ENCODE data around the gene C6orf132. TPM values are rescaled to one million over a fixed set of nuclear protein-coding genes. Genes with fewer than 3 reads are reported as not detected.

Gene C6orf132
- total and polyA plus RNA-seq, 2 donors from 2014 or later = 5.6 to 42.7 TPM

GRCh38 chr6:42168650-42169049, 26.2 kb upstream of the C6orf132 start:
- no peaks in the 10 kb centered on the region for H3K4me1 ChIP-seq (ENCODE audit: control insufficient read depth in 2 of 3, insufficient read depth in 2 of 3, low read depth in 1 of 3, low read length in 3 of 3)
- DNase-seq (no peak), FAIRE-seq (no peak)
- H3K9ac ChIP-seq (ENCODE audit: low read length in 3 of 3) = no peak overlapping the region
- no peak overlapping the region for H3K4me3 ChIP-seq (ENCODE audit: low read length in 3 of 3)
- no peaks in the 10 kb centered on the region for H3K9me3 ChIP-seq (ENCODE audit: control insufficient read depth in 2 of 3, insufficient read depth in 1 of 3, low read length in 3 of 3)
- TF ChIP-seq CTCF (IDR thresholded peaks at IDR 0.05; ENCODE audit: borderline replicate concordance, extremely low read depth, insufficient read depth) = no peak
- no peaks in the 10 kb centered on the region for H3K36me3 ChIP-seq (ENCODE audit: control insufficient read depth in 2 of 3, insufficient read depth in 3 of 3, low read length in 3 of 3)
- H3K27ac ChIP-seq (ENCODE audit: low read depth in 2 of 2, low read length in 2 of 2) = no peak overlapping the region
- H3K27me3 ChIP-seq (ENCODE audit: control insufficient read depth, insufficient read depth, low read length) = no peaks in the 10 kb centered on the region
- intact Hi-C loops (cut with DNase I) = no loop called here

- peak in 4 of 5 donors; percentile 81 to 89 (median 86) for DNase-seq
- no peak overlapping the region for H3K4me3 ChIP-seq (ENCODE audit: low read length in 3 of 3)
- H3K27me3 ChIP-seq (ENCODE audit: control insufficient read depth, insufficient read depth, low read length) = no peaks in the 10 kb centered on the region
- no peaks in the 10 kb centered on the region for H3K36me3 ChIP-seq (ENCODE audit: control insufficient read depth in 2 of 3, insufficient read depth in 3 of 3, low read length in 3 of 3)
- no peaks in the 10 kb centered on the region for H3K9me3 ChIP-seq (ENCODE audit: control insufficient read depth in 2 of 3, insufficient read depth in 1 of 3, low read length in 3 of 3)
- FAIRE-seq = no peak
- no peaks in the 10 kb centered on the region for H3K4me1 ChIP-seq (ENCODE audit: control insufficient read depth in 2 of 3, insufficient read depth in 2 of 3, low read depth in 1 of 3, low read length in 3 of 3)
- H3K27ac ChIP-seq (ENCODE audit: low read depth in 2 of 2, low read length in 2 of 2) = no peak overlapping the region
- intact Hi-C loops (cut with DNase I) = no loop called here
- no peak overlapping the region for H3K9ac ChIP-seq (ENCODE audit: low read length in 3 of 3)
- TF ChIP-seq CTCF (IDR thresholded peaks at IDR 0.05; ENCODE audit: borderline replicate concordance, extremely low read depth, insufficient read depth) = peak; percentile 89
Observed at GRCh38 chr6:42166444-42167141, 24.2 kb upstream of the C6orf132 start.

- no peak overlapping the region for H3K27ac ChIP-seq (ENCODE audit: low read depth in 2 of 2, low read length in 2 of 2)
- no peak for FAIRE-seq
- no peak overlapping the region for H3K4me3 ChIP-seq (ENCODE audit: low read length in 3 of 3)
- intact Hi-C loops (cut with DNase I) = no loop called here
- H3K36me3 ChIP-seq (ENCODE audit: control insufficient read depth in 2 of 3, insufficient read depth in 3 of 3, low read length in 3 of 3) = no peaks in the 10 kb centered on the region
- H3K4me1 ChIP-seq (ENCODE audit: control insufficient read depth in 2 of 3, insufficient read depth in 2 of 3, low read depth in 1 of 3, low read length in 3 of 3) = no peaks in the 10 kb centered on the region
- no peak for DNase-seq
- H3K9ac ChIP-seq (ENCODE audit: low read length in 3 of 3) = no peak overlapping the region
- TF ChIP-seq CTCF (IDR thresholded peaks at IDR 0.05; ENCODE audit: borderline replicate concordance, extremely low read depth, insufficient read depth) = no peak
- no peaks in the 10 kb centered on the region for H3K9me3 ChIP-seq (ENCODE audit: control insufficient read depth in 2 of 3, insufficient read depth in 1 of 3, low read length in 3 of 3)
- H3K27me3 ChIP-seq (ENCODE audit: control insufficient read depth, insufficient read depth, low read length) = no peaks in the 10 kb centered on the region
Observed at GRCh38 chr6:42165016-42165415, 22.6 kb upstream of the C6orf132 start.
